Hypothalamus (tissue), 51 donors: ENCODE data around the gene MUC6.

Source experiments
- DNase-seq, 51 donors: peaks; one replicate each; lab custom pipeline; 2025; lab: John Stamatoyannopoulos, UW

Gene MUC6

DNA sequence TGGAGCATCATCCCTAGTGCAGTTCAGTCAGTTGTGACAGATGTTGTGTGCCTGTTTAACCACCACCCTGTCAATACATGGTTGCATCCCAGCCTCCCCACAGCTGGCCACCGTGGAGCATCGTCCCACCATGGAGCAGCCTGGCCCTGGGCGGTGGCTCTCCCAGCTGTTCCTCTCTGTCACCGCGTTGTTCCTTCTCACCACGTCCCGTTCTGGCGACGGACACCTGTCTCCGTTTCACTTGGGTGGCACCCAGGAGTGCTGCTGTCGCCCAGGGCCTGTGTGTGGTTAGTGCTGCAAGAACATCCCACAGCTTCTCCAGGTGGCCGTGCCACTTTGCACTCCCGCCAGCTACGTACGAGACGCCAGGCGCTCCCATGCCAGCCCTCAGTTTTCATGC, 26.5 kb downstream of the MUC6 start:
- no peak for DNase-seq

DNA sequence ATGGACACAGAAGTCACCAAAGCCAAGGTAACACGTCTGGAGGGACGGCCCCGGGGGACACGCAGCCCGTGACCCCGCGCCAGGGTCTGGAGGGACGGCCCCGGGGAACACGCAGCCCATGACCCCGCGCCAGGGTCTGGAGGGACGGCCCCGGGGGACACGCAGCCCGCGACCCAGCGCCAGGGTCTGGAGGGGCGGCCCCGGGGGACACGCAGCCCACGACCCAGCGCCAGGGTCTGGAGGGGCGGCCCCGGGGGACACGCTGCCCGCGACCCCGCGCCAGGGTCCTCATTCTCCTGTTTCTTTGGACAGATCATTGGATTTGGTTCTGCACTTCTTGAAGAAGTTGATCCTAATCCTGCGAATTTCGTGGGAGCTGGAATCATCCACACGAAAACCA, 27.1 kb downstream of the MUC6 start:
- no peak for DNase-seq

- no peak for DNase-seq
Observed at GRCh38 chr11:1008803-1009145, 27.7 kb downstream of the MUC6 start.

DNA sequence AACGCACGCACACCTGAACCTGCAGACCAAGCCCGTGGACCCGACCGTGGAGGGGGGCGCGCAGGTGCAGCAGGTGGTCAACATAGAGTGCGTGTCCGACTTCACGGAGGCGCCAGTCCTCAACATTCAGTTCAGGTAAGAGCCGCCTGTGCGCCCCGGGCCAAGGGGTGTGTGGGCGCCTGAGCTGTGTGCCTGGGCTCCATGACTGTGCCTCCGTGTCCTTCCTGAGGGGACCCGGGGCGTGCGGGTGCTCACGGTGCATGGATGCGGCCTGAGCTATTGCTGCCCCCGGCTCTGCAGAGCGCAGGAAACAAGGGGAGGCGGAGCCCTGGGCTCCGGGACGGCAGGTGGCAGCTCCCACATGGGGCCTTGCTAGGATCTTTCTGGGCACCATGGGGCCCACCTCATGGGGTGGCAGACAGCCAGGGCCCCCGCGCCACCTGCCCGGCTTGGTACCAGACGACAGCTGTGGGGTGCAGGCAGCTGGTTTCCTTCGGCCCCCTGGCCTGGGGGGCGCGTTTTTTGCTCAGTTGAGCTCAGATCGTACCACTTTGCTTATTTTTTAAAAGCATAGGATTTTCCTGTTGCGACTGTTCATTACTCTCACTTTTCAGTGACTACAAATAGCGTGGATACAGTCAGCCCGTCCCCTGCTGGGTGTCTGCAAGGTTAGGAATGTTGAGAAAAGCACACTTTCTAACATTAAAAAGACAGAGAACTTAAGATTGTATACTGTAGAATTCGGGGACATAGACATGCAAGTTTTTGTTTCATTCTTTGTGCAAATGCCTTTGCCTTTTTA, 28.3 kb downstream of the MUC6 start:
- DNase-seq: no peak

GRCh38 chr11:1007279-1007678, 29.2 kb downstream of the MUC6 start:
- DNase-seq: no peak

DNA sequence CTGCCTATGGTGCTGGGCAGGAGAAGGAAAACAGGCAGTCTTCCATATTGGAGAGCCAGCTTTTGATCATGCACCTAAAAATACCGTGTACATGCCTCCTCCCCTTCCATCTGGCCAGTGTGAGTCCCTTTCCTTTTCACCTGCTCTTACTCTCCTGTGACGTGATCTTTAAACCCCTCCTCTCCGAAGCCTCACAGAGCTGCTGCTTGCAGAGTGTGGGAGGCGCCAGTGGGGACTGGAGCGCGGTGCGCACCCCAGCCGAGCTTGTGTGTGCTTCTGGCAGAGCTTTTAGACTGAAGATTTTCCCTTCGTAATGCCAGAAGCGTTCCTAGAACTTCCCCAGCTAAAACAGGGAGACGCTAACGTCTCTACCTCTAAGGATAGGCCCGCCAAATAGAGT, 29.8 kb downstream of the MUC6 start:
- peak in 10 of 51 donors; percentile 6 to 55 (median 13) for DNase-seq

DNA sequence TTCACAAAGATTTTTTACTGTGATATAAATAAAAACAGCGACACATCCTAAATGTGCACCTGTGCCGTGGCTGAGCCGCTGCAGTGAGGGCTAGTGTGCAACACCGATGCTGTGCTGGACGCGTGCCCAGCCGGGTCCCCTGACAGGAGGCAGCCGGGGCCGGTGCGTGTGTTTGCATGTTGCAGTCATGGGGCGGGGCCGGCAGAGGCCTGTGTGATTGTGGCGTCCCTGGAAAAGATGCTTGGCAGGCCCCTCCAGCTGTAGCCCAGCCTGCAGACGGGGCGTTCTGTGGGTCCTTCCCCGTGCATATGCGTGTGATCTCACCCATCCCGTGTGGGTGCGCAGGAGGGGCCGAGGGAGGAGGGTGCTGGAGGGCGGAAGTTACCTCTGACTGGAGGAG, 30.6 kb downstream of the MUC6 start:
- no peak for DNase-seq

DNA sequence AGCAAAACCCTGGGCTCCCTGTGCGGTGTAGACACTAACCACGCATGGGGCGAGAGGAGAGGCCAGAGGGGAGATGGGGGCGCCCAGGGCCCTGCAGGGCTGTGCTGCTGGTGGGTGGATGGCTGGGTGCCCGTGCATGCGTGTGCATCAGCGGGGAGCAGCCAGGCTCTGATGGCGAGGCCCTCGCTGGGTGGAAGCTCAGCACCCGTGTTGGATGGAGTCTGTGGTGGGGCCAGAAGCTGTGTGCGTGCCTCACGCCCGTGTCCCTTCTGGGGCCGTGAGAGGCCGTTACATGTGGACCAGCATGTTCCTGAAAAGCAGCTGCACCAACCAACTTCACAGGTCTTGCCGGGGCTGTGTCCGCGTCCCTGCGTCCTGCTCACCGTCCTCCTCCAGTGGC, 33.4 kb downstream of the MUC6 start:
- no peak for DNase-seq

- DNase-seq: no peak
Observed at GRCh38 chr11:1002406-1002984, 34.0 kb downstream of the MUC6 start.

- DNase-seq: no peak
Observed at GRCh38 chr11:1001617-1002405, 34.7 kb downstream of the MUC6 start.

GRCh38 chr11:1000357-1001278, 35.9 kb downstream of the MUC6 start:
- DNase-seq: no peak

GRCh38 chr11:999009-999408, 37.5 kb downstream of the MUC6 start:
- no peak for DNase-seq

DNA sequence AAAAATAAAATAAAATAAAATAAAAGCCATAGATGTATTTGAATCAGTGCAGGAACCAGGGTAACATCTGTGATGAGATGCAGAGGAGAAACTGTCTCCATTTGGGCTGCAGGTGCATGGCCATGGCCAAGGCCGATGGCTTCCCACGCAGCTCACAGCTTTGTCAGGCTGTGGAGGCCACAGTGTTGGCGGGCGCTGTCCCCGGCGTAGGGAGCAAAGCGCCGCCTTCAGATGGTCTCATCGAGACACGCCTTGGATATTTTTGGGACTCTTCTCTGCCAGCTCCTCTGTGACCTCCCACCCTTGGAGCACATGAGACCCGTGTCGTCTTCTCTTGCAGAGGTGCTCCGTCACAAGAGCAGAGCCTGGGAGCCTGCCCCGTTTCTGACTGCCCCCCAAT, 38.6 kb downstream of the MUC6 start:
- no peak for DNase-seq

GRCh38 chr11:996681-997080, 39.8 kb downstream of the MUC6 start:
- DNase-seq: peak in 1 of 51 donors; percentile 39

- peak in 3 of 51 donors; percentile 10 to 49 (median 13) for DNase-seq
Observed at GRCh38 chr11:995752-996420, 40.6 kb downstream of the MUC6 start.

GRCh38 chr11:995044-995751, 41.3 kb downstream of the MUC6 start:
- DNase-seq: no peak

DNA sequence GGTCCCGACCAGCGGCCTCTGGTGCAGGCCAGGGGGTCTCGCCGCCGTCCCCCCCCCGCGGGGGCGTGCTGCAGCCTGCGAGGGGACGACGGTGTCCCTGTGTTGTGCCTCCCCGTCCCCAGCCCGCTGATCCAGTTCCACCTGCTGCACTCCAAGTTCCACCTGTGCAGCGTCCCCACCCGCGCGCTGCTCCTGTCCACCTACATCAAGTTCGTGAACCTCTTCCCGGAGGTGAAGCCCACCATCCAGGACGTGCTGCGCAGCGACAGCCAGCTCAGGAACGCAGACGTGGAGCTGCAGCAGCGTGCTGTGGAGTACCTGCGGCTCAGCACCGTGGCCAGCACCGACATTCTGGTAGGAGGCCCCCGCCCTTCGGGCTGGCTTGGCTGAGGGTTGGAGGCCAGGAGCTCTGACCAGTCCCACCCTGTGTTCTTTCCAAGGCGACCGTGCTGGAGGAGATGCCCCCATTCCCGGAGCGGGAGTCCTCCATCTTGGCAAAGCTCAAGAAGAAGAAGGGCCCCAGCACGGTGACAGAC, 42.8 kb downstream of the MUC6 start:
- no peak for DNase-seq

DNA sequence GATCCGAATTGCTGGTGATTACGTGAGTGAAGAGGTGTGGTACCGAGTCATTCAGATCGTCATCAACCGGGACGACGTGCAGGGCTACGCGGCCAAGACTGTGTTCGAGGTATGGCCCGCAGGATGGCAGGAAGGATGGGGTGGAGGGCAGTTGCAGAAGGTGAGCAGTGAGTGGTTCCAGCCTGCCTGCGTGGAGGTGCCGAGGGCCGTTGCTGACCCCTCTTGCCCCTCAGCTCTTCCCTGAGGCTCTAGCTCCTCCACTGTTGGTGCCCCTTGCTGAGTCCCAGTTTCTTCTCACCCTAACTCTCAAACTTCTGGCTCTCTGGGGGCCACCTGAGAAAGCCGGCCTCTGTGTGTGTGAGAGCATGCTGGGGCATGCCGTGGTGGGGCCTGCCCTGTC, 43.9 kb downstream of the MUC6 start:
- DNase-seq: no peak

DNA sequence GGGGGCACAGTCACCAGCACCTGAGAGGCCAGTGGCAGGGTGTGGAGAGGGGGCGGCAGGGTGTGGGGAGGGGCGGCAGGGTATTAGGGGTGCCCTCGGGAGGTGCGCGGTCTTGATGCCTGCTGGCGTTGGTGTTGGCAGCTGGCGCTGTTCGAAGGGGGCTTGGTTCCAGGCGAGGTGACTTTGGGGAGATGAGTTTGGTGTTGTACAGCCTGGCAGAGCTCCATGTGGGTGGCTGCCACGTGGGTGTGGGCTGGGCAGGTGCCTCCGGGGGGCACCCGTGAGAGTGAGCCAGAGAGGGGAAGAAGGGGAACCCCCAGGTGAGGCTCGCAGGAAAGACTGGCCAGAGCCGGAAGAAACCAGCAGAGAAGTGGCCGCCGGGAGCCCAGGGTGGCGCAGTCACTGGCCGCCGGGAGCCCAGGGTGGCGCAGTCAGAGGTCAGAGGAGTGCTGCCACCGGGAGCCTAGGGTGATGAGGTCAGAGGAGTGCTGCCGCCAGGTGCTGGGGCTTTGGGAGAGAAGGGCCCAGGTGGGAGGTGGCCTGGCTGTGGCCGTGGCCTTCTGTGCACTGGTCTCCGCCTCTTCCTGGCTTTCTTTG, 44.7 kb downstream of the MUC6 start:
- no peak for DNase-seq
